ENCODE data around the gene WWOX.
A peak's percentile ranks its signal among the peaks of the same experiment; 100 is the strongest.

WWOX gene

GRCh38 chr16:79093554-79093967 is 994.1 kb downstream of the WWOX start:
- DNase-seq: peak in 1 of 2 experiments; percentile 9

DNA sequence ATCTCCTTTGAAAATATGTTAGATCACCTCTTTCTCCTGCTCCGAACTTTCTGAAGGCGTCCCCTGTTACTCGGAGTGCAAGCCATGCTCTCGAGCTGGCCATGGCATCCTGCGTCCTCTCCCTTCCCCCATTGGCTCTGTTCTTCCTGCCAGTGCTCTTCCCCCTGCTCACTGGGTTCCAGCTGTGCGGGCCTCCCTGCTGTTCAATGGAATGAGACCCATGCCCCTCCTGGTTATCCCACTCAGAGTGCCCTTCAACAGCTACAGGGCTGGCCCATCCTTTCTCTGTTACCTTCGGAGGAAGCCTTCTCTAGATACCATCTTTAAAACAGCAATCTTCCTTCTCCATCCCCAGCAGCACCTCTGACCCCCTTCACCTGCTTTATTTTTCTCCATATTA is 996.8 kb downstream of the WWOX start:
- no peak for DNase-seq

- DNase-seq: no peak
Measured at GRCh38 chr16:79097166-79097565, 997.7 kb downstream of the WWOX start.

- DNase-seq: no peak
Measured at GRCh38 chr16:79097771-79098170, 998.3 kb downstream of the WWOX start.

- no peak for DNase-seq
Measured at GRCh38 chr16:79098907-79099306, 999.5 kb downstream of the WWOX start.

- no peak for DNase-seq
Measured at GRCh38 chr16:79099716-79100115, 1000.3 kb downstream of the WWOX start.

DNA sequence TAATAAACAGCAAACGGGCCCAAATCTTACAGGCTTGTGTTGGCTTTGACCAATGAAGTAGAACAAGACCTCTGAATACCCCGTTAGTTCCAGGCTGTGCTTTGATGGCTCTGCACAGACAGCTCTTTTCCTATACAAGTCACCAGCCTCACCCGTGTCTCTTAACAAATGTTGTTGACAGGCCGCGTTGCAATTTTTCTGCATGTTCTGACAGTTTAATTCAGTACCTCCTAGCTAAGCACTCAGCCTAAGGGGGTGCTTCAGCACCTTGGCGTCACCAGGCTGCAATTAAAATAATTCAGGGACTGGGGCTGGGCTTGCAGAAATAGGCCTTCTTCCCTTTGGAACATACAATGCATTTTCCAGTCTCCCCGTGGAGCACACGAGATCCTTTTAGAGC is 1001.0 kb downstream of the WWOX start:
- DNase-seq: no peak

GRCh38 chr16:79101491-79101890 is 1002.0 kb downstream of the WWOX start:
- no peak for DNase-seq

- DNase-seq: no peak
Measured at GRCh38 chr16:79104567-79104966, 1005.1 kb downstream of the WWOX start.

DNA sequence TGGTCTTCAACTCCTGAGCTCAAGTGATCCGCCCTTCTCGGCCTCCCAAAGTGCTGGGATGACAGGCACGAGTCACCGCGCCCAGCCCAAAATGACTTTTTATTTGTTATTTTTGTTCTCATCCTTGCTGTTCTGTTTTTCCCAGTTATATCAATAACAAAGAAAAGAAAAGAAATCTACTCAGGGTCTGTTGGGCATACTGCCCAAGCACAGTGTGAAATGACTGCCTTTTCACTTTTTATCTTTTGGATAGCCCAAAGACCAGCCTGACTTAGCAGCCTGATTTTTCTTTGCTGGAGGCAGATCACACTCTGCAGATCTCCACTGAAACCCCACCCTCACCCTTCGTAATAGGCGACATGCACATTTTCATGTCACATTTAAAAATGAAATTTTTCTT is 1007.8 kb downstream of the WWOX start:
- no peak for DNase-seq

- DNase-seq: no peak
Measured at GRCh38 chr16:79109771-79110170, 1010.3 kb downstream of the WWOX start.

GRCh38 chr16:79110242-79110641 is 1010.8 kb downstream of the WWOX start:
- no peak for DNase-seq

DNA sequence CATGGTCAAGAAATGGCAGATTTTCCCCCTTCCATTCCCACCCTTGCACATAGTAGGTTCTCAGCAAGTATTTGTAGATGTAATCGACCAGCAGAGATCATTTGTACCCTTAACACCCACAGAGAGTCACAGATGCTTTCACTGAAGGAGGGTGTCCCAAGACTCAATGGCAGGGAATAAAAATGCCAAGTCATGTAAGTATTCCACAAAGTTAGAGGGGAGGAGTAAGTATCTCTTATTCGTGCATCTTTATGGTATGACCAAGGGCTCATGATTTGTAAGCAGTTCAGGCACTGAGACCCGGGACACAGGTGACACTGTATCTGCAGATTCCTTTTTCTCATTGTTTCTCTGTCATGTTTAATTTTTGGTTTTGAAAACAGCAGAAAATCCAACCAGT is 1011.5 kb downstream of the WWOX start:
- DNase-seq: no peak

GRCh38 chr16:79112462-79112861 is 1013.0 kb downstream of the WWOX start:
- no peak for DNase-seq

- no peak for DNase-seq
Measured at GRCh38 chr16:79113826-79114225, 1014.4 kb downstream of the WWOX start.

DNA sequence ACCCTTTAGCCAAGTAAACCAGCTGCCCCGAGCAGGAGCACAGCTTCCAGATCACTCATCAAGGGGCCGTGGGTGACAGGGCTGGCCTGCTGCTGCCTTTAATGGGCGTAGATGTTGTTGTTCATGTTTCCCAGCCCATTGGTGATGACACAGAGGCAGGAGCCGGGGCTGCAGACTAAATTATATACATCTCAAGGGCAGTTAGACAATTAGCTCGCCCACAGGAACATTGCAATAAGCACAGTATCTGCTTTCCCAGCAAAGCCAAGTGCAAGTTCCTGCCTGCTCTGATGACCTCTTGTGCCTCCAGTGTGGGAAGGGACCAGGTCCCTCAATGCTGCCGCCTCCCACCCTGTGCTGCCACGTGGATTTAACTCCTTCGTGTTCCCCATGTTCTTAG is 1015.3 kb downstream of the WWOX start:
- no peak for DNase-seq

GRCh38 chr16:79121906-79122305 is 1022.5 kb downstream of the WWOX start:
- DNase-seq: no peak

GRCh38 chr16:79122343-79122742 is 1022.9 kb downstream of the WWOX start:
- no peak for DNase-seq

DNA sequence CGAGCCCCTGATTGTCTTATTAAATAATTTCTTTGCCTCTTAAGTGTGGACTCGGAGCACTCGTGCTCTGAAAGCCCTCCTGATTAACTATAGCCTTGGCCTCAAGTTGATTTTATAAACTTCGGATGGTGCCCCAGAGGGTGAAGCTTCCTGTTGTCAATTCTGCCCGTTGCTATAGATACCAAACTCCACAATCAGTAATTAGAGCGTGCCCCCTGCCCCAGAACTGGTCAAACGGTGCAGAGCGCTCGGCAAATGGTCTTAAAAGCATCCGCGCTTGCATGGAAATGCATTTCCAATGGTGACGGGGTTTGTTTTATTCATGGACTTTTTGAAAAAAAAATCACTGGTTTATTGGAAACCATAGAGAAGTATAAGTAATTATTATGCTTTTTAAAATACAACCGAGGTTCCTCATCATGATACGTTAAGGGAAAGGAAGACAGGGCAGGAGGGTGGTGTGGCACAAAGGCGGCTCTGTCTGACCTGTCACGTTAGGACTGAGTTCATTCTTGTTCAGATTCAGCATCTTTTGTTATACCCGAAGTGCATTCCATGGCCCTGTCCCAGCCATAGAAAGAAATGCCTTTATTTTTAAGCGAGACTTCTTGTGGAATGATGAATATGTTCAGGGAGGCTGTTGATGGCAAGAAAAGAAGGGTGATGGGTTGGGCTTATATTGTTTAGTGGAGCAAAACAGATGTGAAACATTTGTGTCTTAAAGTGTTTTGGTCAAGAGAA is 1024.7 kb downstream of the WWOX start:
- DNase-seq: no peak

DNA sequence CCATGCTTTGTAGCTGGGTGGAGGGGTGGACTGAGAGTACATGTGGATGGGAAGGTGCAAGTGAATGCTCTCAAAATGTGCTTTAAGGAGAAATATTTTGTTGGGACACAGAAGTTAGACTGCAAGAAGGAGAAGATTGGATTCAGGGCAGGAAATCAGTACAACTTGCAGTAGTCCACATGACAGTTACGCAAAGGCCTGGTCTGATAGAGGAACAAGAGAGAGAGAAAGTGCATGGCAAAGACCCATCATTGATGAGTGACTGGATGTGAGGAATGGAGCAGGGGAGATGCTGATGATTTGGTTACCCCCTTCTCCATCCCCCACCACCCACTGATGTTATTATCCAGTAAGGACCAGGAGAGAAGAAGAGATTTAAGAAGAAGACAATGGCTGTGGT is 1028.3 kb downstream of the WWOX start:
- no peak for DNase-seq

DNA sequence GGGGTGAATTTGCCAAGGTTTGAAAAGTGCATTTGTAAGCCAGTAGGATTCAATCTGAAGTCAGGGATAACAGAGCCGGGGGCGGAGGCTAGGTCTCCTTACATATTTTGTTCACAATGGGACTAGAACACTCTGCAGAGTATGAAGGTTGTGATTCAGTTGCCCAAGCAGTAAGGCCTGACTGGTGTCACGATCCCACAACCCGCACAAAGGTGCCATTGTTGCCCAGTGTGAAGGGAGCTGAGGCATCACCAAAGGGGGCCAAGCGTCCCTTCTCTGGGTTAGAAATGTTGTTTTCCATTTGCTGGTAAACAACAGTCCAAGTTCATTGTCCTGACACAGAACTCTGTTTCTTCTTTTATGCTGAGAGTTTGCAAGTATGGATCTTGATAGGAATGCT is 1029.3 kb downstream of the WWOX start:
- no peak for DNase-seq

DNA sequence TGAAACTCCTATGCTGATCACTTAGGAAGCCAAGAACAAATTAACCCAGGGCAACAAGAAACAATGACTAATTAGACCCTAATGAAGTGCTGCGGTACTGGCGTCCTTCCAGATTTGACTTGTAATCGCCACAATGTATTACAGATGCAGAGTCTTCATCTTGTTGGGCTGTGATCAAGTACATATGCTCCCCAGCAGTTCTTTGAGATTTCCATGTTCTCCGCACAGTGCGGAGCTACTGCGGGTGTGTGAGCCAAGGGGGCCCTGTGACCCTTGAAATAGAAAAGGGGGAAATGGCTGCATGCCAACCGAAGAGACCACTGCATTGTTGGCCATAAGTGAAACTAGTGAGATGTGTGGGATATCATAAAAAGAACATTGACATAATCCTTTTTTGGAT is 1031.2 kb downstream of the WWOX start:
- no peak for DNase-seq

DNA sequence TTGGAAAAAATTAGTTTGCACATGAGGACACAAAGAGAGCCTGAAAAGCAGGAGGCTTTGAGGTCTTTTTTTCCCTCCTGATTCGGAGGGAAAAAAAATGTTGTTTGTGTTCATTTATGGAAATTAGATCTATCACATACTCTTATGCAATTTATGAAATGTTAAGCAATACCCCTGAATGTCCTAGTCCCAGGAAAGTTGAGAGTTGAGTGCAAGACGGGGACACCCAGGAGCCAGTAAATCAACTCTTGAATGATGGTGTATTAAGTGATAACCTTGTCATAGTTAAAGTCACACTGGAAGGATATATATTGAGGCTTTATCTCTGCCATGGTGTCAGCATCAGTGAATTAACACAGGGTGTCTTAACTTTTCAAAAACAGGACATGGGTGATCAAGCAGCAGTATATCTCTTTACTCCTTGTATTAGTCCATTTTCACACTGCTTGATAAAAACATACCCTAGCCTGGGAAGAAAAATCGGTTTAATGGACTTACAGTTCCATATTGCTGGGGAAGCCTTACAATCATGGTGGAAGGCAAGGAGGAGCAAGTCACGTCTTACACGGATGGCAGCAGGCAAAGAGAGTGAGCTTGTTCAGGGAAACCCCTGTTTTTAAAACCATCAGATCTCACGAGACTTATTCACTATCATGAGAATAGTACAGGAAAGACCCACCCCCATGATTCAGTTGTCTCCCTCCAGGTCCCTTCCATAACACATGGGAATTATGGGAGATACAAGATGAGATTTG is 1032.0 kb downstream of the WWOX start:
- DNase-seq: no peak

GRCh38 chr16:79132701-79133100 is 1033.2 kb downstream of the WWOX start:
- DNase-seq: no peak

- no peak for DNase-seq
Measured at GRCh38 chr16:79134300-79134699, 1034.8 kb downstream of the WWOX start.
